Gastrocnemius medialis (tissue), 4 donors: Measurements from ENCODE around the gene FBN2. TPM values are rescaled to one million over a fixed set of nuclear protein-coding genes. Genes with fewer than 3 reads are reported as not detected.

Experiments used
- ATAC-seq, 2 donors: fragments of 150-250 bp; one replicate each; pipeline ENCODE4 v1.9.1; 2016
- DNase-seq, 2 donors: peaks; one replicate each; pipeline ENCODE4 v3.0.0-alpha.2; 2019
- H3K27ac ChIP-seq, 4 donors: fragments of 200-600 bp; sonication (generic); 1 replicate in 1 of 4; 2 replicates in 3 of 4; pipeline ENCODE4 v1.5.1; 2016 to 2018; ENCODE audit warnings: mild to moderate bottlenecking in 2 of 4, moderate library complexity in 1 of 4
- H3K27me3 ChIP-seq, 3 donors: fragments of 200-600 bp; sonication (generic) in 2 of 3; 1 replicate in 1 of 3; 2 replicates in 2 of 3; pipeline versions ENCODE4 v1.5.1 to v1.6.0; 2016 to 2019; ENCODE audit warnings: mild to moderate bottlenecking in 1 of 3, moderate library complexity in 1 of 3
- H3K36me3 ChIP-seq, 2 donors: fragments of 200-600 bp; sonication (generic) in 1 of 2; one replicate each; pipeline ENCODE4 v1.5.1; 2017 to 2018
- H3K4me1 ChIP-seq, 2 donors: fragments of 200-600 bp; sonication (generic) in 1 of 2; one replicate each; pipeline ENCODE4 v1.5.1; 2016 to 2017; ENCODE audit warnings: mild to moderate bottlenecking in 2 of 2
- H3K4me3 ChIP-seq, 4 donors: fragments of 200-600 bp; sonication (generic) in 3 of 4; 1 replicate in 1 of 4; 2 replicates in 3 of 4; pipeline ENCODE4 v1.5.1; 2016 to 2019; ENCODE audit warnings: mild to moderate bottlenecking in 2 of 4
- H3K9me3 ChIP-seq, 3 donors: fragments of 200-600 bp; sonication (generic) in 2 of 3; 1 replicate in 1 of 3; 2 replicates in 2 of 3; pipeline ENCODE4 v1.5.1; 2016 to 2019
- CTCF ChIP-seq, 5 experiments: fragments of 450-650 bp in 3 of 5; fragments of 200-600 bp in 2 of 5; sonication (generic) in 2 of 5; IDR thresholded peaks in 4 of 5; conservative IDR thresholded peaks in 1 of 5; 1 replicate in 4 of 5; 2 replicates in 1 of 5; pipeline ENCODE4 v1.5.1; 2016 to 2019; ENCODE audit warnings: antibody characterized with exemption in 5 of 5, mild to moderate bottlenecking in 3 of 5, moderate library complexity in 3 of 5
- POLR2A ChIP-seq, 2 donors: fragments of 450-650 bp; IDR thresholded peaks; one replicate each; pipeline ENCODE4 v1.6.1; 2017; ENCODE audit warnings: antibody characterized with exemption in 2 of 2, mild to moderate bottlenecking in 2 of 2, moderate library complexity in 2 of 2
- in situ Hi-C, 4 donors: fragments of 200-750 bp; cut with MboI; loops; one replicate each; pipeline versions ENCODE4 v1.15.0 to v1.8.0; 2017; ENCODE audit warnings: low sequenced_read_pairs in 4 of 4
- intact Hi-C: fragments of 100-400 bp; cut with DNase I; formaldehyde crosslinking; loops from one replicate; pipeline ENCODE4 v1.15.1; 2023; ENCODE audit warnings: low total_unique reads
- total RNA-seq, 4 donors: library from RNA; depleted of rRNA; stranded (reverse); fragments of >200 nt; gene quantifications; one replicate each; pipeline versions ENCODE4 v1.1.0 to v1.2.3, GENCODE V29; 2016

Gene FBN2
- total RNA-seq, 4 donors from 2014 or later = 0.07 to 0.20 TPM; not detected in 2

DNA sequence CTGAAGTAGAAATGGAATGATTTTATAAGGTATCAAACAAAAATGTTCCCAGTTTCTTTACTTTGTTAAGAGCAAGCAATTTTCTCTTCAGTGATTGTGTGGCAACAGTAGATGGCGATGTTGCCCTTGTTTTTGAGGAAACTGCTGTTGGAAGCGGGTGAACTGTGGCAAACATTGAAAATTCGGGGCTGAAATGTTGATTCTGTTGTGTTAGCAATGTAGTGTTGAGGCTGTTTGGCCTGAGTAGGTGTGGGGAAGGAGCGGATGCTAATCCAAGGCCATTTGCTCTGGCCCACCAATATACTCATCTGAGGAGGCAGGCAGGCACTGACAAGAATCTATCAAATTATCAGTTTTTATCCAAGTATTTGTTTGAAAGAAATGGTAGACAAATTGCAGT is 324.7 kb downstream of the FBN2 start:
- H3K4me1 ChIP-seq = no peaks in the 10 kb centered on the region
- no peaks in the 10 kb centered on the region for H3K27me3 ChIP-seq
- no peaks in the 10 kb centered on the region for H3K9me3 ChIP-seq
- no peak overlapping the region for H3K27ac ChIP-seq
- peak in 1 of 2 donors; percentile 25 for ATAC-seq
- TF ChIP-seq POLR2A (IDR thresholded peaks at IDR 0.05) (no peak), CTCF (IDR thresholded peaks at IDR 0.05 in 4 of 5, conservative IDR thresholded peaks at IDR 0.05 in 1 of 5) (peak; percentile 49 to 79 (median 69))
- no peaks in the 10 kb centered on the region for H3K36me3 ChIP-seq
- no peak for DNase-seq
- in situ Hi-C loops = loop anchor here (5.0 to 25.0 kb wide), 5 partner anchors 279 to 1549 kb away; no protein-coding TSS in a partner anchor
- intact Hi-C loops = loop anchor here (1.0 to 5.0 kb wide), 2 partner anchors 286 to 629 kb away; no protein-coding TSS in a partner anchor
- no peak overlapping the region for H3K4me3 ChIP-seq

GRCh38 chr5:128212191-128212806 is 325.7 kb downstream of the FBN2 start:
- H3K27ac ChIP-seq = no peak overlapping the region
- no peaks in the 10 kb centered on the region for H3K4me1 ChIP-seq
- TF ChIP-seq CTCF (IDR thresholded peaks at IDR 0.05 in 4 of 5, conservative IDR thresholded peaks at IDR 0.05 in 1 of 5) (no peak), POLR2A (IDR thresholded peaks at IDR 0.05) (no peak)
- DNase-seq (no peak), ATAC-seq (no peak)
- intact Hi-C loops = loop anchor here (5.0 kb wide), 1 partner anchor 630 kb away; no protein-coding TSS in a partner anchor
- no peak overlapping the region for H3K4me3 ChIP-seq
- H3K9me3 ChIP-seq = no peaks in the 10 kb centered on the region
- H3K36me3 ChIP-seq = no peaks in the 10 kb centered on the region
- H3K27me3 ChIP-seq = no peaks in the 10 kb centered on the region
- in situ Hi-C loops = loop anchor here (5.0 to 25.0 kb wide), 5 partner anchors 280 to 1550 kb away; no protein-coding TSS in a partner anchor

DNA sequence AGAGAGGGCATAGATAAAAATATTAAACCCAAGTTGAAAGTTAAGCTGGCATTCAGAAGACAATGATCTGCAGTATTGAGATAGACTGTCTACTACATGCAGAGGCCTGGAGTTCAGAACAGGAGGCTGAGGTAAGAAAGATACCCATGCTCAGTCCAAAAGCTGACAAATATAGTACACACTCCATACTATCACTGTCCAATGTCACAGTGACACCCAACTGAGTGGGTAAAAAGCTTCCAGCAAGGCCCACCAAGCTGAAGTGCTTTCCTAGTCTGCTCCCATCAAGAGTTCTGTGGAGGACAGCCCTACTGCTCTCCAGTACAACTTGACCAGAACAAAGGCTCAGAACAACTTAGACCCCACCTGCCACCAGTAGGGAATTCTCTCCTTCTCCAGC is 329.6 kb downstream of the FBN2 start:
- no peak for TF ChIP-seq POLR2A (IDR thresholded peaks at IDR 0.05)
- no peak for TF ChIP-seq CTCF (IDR thresholded peaks at IDR 0.05 in 4 of 5, conservative IDR thresholded peaks at IDR 0.05 in 1 of 5)
- Histone ChIP-seq H3K36me3 (no peaks in the 10 kb centered on the region), H3K9me3 (no peaks in the 10 kb centered on the region), H3K27me3 (no peaks in the 10 kb centered on the region), H3K4me1 (no peaks in the 10 kb centered on the region), H3K27ac (no peak overlapping the region), H3K4me3 (no peak overlapping the region)
- in situ Hi-C loops = loop anchor here in 3 of 4 donors (25.0 kb wide), 2 partner anchors 629 to 1554 kb away; no protein-coding TSS in a partner anchor
- ATAC-seq = no peak
- no peak for DNase-seq
- intact Hi-C loops = no loop called here
